HEK293T (cell line): ENCODE data around the gene PDCD2L.

Experiments
- BHLHE40 ChIP-seq: fragments of 450-650 bp; IDR thresholded peaks from 2 replicates; pipeline ENCODE4 v1.6.1; 2016; ENCODE audit warnings: mild to moderate bottlenecking, moderate library complexity, borderline replicate concordance
- ELF4 ChIP-seq: fragments of 450-650 bp; IDR thresholded peaks from 2 replicates; pipeline ENCODE4 v1.6.1; 2017; ENCODE audit warnings: antibody characterized with exemption
- FOXA1 ChIP-seq: fragments of 450-650 bp; IDR thresholded peaks from 2 replicates; pipeline ENCODE4 v1.6.1; 2016; ENCODE audit warnings: mild to moderate bottlenecking
- FOXK2 ChIP-seq: fragments of 450-650 bp; IDR thresholded peaks from 2 replicates; pipeline ENCODE4 v1.6.1; 2016; ENCODE audit warnings: mild to moderate bottlenecking
- FOXM1 ChIP-seq: fragments of 450-650 bp; IDR thresholded peaks from 2 replicates; pipeline ENCODE4 v1.6.1; 2017; ENCODE audit warnings: mild to moderate bottlenecking, borderline replicate concordance
- HDGF ChIP-seq: fragments of 450-650 bp; IDR thresholded peaks from 2 replicates; pipeline ENCODE4 v1.6.1; 2017; ENCODE audit warnings: antibody characterized with exemption, borderline replicate concordance
- NFRKB ChIP-seq: fragments of 450-650 bp; IDR thresholded peaks from 2 replicates; pipeline ENCODE4 v1.6.1; 2016; ENCODE audit warnings: mild to moderate bottlenecking, moderate library complexity
- SP1 ChIP-seq: fragments of 450-650 bp; IDR thresholded peaks from 2 replicates; pipeline ENCODE4 v1.6.1; 2017
- SUZ12 ChIP-seq: fragments of 450-650 bp; IDR thresholded peaks from 2 replicates; pipeline ENCODE4 v1.6.1; 2016; ENCODE audit warnings: mild to moderate bottlenecking
- ZNF384 ChIP-seq: fragments of 450-650 bp; IDR thresholded peaks from 2 replicates; pipeline ENCODE4 v1.6.1; 2016
- TF ChIP-seq, protein P1 (sequence below): fragments of 450-650 bp; IDR thresholded peaks from 2 replicates; pipeline ENCODE4 v1.6.1; 2016

DNA sequence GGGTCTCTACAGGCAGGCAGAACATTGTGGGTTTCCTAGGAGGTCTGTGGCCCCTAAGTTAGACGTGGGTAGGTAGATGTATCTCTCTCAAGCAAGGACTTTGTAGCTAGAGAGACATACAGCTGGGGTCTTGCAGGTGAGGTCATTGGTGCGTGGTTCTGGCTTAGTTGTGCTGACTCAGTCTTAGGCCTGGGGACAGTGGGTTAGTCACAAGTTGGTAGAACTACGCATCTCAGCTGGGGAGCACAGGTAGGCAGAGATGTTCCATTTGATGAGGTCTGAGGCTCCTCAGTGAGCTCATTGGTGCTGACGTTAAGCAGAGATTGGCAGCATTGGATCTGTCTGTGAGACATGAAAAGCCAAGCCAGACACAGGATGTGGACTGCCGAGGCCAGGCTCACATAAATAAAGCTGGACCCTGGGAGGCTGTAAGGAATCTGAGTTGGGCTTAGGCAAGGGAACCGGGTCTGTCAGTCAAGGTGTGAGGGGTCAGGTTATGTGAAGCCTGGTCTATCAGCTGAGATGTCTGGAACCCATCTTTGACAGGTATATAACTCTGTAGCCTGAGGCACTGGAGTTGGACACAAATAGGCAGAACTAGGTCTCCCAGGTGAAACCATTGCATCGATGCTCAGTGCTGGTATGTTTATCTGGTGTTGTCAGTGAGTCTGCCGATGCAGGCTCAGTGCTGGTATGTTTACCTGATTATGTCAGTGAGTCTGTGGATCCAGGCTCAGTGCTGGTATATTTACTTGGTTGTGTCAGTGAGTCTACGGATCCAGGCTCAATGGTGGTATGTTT is 17.4 kb upstream of the PDCD2L start:
- TF ChIP-seq SUZ12 (no peak), BHLHE40 (no peak), SP1 (no peak), ELF4 (no peak), FOXM1 (no peak), FOXA1 (no peak), ZNF384 (no peak), HDGF (no peak), NFRKB (no peak), FOXK2 (no peak)
- TF ChIP-seq, protein P1, sequence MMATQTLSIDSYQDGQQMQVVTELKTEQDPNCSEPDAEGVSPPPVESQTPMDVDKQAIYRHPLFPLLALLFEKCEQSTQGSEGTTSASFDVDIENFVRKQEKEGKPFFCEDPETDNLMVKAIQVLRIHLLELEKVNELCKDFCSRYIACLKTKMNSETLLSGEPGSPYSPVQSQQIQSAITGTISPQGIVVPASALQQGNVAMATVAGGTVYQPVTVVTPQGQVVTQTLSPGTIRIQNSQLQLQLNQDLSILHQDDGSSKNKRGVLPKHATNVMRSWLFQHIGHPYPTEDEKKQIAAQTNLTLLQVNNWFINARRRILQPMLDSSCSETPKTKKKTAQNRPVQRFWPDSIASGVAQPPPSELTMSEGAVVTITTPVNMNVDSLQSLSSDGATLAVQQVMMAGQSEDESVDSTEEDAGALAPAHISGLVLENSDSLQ, result no peak
